Activated CD4-positive, CD25-positive, alpha-beta regulatory T cell (primary cell): ENCODE results near the gene TOMM20.
"Not testable (repeated sequence)": the region's sequence is repeated elsewhere in the genome, so short reads cannot be mapped to it uniquely, and the experiment has no call there.

Source experiments
- DNase-seq, 4 experiments: peaks; one replicate each; lab custom pipeline; 2025; lab: John Stamatoyannopoulos, UW

Gene TOMM20

DNA sequence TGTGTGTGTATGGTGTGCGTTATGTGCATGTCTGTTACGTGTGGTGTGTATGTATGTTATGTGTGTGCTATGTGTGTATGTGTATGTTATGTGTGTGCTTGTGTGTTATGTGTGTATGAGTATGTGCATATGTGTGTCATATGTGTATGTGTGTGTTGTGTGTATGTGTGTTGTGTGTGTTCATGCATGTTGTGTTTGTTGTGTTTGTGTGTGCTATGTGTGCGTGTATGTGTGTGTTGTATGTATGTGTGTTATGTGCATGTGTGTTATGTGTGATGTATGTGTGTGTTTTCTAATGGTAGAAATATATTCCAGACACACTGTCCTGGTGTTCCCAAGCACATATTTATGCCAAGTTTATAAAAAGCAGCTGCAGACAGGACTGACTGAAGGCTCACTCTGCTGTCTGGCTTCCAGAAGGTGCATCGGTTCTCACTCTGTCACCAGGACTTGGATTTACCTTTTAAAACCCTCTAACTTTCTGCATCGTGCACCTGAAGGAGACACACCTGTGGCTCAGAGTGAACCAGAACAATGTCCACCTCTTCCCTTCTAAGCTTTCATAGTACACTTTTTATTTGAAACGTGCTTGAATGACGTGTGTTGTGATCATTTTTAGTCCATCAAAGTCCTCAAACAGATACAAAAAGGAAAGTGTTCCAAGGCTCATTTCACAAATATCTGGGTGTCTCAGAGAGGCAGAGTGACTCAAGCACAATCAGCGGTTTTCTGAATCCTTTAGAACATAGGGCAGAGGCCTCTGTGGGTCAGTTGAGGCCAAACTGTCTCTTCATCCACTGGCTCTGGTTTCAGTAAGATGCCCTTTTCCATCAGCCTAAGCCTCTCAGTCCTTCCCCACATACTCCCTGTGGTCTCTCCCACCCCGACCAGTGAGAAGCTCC lies 49.9 kb downstream of the TOMM20 start:
- DNase-seq, result no peak

DNA sequence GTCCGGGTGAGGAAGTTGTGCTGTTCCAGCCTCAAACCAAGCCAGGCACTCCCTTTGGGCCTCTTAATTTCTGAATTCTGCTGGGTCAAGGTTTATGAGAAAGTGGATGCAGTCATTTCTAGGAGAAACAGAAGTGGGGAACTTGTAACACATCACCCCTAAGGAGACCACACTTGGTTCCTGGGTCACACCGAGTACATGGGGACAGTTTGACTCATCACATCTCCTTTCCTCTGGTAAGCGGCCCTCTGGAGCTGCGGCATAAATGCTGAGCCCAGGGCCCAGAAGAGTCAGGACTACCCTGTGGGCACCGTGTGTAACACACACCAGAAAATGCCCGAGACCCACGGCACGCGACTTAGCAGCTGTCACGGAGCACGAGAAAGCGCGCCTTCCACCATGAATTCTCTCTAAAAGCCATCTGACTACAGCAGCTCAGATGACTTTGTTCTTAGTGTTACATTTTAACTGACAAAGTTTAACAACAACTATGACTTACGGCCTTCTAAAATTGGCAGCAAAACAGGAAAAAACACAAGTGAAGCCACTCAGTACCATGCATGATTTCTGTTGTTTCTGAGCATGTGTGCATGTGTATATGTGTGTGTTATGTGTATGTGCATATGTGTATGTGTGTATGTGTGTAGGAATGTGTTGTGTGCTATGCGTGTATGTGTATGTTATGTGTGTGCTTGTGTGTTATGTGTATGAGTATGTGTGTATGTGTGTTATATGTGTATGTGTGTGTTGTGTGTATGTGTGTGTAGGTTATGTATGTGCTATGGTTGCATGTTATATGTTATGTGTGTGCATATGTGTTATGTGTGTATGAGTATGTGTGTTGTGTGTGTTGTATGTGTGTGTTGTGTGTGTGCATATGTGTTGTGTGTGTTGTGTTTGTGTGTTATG lies 50.8 kb downstream of the TOMM20 start:
- no peak for DNase-seq

DNA sequence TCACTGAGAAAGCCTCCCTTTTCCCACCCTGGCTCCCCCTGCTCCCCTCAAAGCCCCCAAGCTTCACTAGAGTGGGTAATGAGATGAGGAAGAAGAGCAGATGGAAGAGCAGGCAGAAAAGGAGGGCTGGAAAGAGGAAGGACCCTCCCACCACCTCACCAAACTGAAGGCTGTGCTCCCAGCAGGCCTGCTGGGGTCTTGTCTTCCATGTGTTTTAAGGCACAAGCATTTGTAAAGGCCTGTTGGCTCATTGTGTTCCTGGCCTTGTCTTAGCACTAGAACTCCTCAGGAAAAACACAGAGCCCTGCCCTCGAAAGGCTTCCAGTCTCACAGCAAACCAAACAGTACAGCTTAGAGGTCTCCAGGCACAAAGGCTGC lies 51.5 kb downstream of the TOMM20 start:
- no peak for DNase-seq

DNA sequence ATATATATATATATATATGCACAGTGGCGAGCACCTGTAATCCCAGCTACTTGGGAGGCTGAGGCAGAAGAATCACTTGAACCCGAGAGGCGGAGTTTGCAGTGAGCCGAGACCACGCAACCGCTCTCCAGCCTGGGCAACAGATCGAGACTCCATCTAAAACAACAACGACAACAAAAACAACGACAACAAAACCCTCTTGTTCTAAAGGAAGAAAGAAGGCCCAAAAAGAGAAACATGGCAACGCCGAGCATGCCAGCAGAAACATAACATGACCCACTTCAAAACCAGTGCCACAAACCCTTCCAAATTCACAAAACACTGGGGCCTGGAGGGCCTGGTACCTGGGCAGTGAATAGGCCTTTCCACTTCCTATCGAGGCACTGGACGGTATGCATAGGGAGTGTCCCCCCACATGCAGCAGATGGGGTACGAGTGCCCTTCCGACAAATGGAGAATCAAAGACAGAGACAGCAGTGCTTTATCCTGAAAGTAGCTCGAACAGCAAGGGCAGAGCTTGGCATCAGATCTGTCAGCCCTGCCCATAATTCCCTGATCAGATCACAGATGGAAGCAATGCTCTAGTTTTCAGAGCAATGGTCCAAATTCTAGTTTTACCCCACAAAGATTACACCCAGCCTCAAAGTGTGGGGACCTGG lies 52.0 kb downstream of the TOMM20 start:
- no peak for DNase-seq

DNA sequence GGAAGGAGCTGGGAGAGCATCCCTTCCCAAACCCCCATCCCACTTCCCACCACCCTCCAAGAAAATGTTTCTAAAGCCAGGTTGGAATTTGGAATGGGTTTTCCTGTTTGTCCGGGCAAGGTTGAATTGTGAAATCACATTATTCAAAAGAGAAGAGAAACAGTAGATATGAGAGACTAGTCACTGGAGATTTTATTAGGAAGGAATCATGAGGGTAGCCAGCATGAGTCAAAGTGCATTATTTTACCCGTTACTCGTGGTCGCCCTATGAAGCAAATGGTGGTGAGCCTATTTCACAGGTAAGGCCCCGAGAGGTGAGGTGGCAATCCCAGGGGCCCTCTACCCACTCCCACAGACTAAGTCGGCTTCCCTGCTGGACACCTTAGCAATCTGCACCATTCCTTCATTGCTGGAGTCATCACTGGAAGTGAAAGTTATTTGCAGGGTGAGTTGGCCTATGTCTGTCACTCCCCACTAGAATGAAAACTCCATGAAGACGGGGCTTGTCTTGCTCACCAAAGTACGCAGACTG lies 52.8 kb downstream of the TOMM20 start:
- no peak for DNase-seq

DNA sequence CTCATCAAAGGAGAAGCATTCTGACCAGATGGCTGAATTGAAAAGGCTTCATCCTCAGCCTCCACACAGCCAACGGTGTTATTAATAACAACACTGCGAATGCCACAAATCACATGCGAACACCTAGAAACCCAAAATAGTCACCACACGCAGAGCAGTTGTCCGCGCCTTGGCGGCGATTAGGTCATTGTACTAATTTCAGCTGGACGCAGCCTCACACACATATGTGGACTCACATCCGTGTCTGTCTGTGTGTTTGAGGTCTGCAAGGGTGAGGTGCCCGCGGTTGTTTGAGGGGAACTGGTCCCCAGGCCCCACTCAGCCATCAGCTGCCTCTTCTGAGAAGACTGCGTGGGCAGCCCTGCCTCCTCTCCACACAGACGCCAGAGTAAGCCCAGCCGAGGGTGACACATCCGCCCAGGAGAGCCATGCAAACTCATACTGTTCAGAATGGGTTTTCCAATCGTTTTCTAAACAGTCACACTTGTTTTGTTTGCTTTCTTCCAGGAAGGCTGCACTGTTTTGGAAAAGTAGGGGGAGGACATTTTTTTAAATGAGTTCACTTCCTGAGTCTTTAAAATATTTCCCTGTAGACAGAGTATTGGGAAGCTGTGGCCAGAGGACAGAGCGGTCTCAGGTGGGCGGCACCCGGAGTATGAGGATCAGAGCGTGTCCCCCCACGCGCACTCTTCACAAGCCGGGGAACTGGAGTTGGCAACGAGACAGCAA lies 53.4 kb downstream of the TOMM20 start:
- DNase-seq, result peak in 2 of 4 experiments; percentile 28 to 43

DNA sequence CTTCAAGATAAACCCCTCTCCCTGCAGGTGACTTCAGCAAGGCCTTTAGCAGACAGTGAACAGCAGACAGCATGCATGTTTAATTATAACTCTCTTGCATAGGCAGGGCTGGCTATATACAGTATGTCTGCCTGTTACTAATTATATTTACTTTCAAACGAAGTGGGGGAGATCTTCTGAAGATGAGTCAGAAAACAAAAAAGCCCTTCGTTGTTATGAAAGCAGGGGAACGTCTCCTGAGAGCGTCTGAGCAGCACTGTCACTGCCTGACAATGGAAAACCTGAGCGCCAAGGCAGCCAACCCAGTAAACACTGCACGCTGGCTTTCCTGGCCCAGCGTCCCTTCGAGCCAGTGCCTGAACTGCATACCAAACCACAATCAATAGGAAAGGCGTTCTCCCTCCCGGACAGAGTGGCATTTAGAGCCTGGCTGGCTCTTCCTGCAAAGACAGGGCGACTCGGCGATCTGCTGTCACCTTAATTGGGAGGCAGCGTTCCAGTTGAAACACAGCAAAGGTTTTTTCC lies 54.1 kb downstream of the TOMM20 start:
- DNase-seq, result peak in 1 of 4 experiments; percentile 19

DNA sequence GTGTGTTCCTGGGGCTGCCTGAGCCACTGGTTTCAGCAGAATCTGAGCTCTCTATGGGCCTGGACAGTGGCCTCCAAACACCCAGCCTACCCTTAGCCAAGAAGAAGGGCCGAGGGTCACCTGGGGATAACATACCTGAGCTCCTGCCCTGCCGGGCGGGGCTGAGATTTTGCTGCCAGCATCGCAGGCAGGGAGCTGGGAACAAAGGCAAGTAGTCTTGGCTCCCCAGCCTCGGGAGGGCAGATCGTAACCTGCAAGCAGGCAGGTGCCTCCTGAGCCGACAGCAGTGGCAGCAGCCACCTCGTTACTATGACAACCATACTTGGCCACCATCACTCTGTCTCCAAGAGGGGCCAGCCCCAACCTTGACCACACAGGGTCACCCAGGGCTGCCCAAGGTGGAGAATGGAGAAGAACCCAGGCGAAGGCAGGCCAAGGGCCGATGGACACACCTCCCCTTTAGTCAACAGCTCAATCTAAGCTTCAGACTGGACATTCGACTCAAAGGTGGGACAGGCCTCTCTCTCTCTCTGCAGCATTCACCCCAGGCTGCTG lies 54.6 kb downstream of the TOMM20 start:
- DNase-seq, result no peak

DNA sequence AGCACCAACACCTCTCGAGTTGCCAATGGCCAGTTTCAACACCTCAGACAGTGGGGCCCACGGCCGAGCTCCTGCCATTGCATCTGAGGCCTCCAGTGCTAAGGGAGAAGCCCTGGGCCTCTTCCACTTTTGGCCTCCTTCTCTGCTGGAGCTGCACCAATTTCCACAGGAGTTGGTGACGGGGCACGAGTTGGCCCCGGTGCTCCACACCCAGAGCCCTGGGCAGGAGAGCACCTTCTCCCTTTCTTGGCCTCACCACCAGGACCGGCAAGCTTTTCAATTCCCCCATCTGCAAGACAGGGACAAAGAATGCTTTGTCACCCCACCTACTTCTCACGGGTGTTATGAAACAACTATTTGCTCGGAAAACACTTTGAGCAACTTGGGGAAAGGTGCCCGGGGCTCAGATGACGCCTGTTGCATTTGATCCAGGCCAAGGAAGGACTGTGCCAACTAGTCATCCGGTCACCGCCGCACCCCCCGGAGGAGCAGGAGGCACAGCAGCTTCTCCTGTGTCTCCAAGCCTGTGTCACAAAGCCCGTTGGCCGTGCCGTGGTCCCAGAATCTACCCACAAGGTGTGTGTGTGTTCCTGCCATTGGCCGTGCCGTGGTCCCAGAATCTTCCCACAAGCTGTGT lies 55.2 kb downstream of the TOMM20 start:
- no peak for DNase-seq

DNA sequence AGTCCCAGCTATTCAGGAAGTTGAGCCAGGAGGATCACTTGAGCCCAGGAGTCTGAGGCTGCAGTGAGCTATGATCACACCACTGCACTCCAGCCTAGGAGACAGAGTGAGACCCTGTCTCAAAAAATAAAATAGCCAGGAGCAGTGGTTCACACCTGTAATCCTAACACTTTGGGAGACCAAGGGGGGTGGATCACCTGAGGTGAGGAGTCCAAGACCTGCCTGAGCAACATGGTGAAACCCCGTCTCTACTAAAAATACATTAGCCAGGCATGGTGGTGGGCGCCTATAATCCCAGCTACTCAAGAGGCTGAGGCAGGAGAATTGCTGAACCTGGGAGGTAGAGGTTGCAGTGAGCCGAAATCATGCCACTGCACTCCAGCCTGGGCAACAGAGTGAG lies 56.1 kb downstream of the TOMM20 start:
- not testable (repeated sequence) for DNase-seq

DNA sequence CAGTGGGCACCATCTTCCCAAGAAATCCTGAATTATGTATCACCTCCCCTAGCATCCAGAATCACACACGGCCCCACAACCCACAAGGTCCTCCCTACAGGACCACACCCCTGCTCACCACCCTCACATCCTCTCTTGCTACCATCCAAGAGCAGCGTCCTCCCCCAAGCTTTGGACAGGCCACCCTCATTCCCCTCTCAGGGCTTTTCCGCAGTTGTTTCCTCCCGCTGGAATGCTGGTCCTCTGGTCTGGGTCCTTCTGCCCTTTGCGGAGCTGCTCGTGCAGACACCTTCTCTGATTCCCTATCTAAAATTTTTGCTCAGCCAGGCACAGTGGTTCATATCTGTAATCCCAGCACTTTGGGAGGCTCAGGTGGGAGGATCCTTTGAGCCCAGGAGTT lies 56.5 kb downstream of the TOMM20 start:
- DNase-seq, result no peak

DNA sequence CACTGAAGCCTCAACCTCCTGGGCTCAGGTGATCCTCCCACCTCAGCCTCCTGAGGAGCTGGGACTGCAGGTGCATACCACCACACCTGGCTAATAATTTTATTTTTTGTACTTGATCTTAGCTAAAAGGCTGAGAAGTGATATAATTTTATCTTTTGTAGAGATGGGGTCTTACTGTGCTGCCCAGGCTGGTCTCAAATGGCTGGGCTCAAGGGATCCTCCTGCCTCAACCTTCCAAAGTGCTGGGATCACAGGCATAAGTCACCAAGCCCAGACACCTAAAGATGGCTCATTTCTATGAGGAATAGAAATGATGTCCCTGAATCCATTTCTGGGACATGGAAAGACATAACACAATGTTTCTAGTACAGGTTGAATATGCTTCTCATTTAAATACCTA lies 57.8 kb downstream of the TOMM20 start:
- DNase-seq, result no peak

DNA sequence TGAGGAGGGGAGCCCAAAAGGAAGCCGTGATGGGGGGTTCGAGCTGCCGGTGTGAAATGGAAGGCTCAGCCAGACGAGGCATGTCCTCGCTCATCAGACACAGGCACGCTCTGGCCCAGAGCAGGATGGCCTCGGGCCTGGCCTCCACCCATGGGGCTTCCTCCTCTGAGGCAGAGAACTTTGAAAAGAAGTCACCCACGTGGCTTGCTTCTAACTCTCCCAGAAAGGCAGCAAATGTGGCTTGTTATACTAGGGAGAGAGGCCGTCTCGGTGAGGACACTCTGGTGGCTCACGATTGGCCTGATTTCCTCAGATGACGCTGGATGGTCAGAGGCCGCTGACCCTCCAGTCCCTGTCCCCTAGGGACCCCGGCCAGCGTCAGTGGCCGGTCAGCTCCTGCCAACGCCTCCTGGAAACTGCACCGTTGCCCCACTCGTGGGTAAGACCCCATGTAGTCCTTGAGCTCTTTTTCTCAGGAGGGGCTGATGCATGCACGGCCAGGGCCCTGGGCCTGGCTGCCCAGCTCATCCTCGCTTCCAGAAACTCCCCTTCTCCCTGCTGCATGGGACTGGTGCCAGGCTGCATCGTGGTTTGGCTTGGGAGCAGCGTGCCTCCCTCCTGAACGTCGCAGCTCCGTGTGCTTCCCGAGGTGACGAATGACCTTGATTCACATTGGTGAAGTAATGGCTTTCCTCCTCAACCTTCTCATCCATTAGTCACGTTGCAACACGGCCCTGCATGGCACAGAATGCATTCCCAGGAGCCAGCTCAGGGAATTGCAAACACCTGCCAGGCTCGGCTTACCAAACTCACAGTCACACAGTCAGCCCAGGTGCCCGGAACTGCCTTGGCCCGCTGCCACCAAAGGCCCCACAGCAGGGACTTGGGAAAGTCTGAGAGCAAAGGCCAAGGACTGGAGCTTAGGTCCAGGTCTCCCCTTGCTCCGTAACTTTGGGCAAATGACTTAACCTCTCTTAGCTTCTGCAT lies 58.8 kb downstream of the TOMM20 start:
- no peak for DNase-seq

DNA sequence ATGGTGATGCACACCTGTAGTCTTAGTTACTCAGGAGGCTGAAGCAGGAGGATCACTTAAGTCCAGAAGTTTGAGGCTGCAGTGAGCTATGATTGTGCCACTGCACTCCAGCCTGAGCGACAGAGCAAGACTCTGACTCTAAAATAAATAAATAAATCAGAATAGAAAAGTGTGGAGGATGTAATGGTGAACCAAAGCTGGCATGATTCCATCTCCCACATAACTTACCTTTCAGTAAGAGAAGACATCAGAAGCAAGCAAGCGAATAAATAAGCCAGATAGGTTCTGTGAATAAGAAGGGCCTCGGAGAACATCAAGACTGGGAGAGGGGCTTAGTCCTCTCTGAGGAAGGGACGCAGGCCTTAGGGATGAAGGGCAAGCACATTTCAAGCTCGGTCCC lies 59.5 kb downstream of the TOMM20 start:
- DNase-seq, result no peak

DNA sequence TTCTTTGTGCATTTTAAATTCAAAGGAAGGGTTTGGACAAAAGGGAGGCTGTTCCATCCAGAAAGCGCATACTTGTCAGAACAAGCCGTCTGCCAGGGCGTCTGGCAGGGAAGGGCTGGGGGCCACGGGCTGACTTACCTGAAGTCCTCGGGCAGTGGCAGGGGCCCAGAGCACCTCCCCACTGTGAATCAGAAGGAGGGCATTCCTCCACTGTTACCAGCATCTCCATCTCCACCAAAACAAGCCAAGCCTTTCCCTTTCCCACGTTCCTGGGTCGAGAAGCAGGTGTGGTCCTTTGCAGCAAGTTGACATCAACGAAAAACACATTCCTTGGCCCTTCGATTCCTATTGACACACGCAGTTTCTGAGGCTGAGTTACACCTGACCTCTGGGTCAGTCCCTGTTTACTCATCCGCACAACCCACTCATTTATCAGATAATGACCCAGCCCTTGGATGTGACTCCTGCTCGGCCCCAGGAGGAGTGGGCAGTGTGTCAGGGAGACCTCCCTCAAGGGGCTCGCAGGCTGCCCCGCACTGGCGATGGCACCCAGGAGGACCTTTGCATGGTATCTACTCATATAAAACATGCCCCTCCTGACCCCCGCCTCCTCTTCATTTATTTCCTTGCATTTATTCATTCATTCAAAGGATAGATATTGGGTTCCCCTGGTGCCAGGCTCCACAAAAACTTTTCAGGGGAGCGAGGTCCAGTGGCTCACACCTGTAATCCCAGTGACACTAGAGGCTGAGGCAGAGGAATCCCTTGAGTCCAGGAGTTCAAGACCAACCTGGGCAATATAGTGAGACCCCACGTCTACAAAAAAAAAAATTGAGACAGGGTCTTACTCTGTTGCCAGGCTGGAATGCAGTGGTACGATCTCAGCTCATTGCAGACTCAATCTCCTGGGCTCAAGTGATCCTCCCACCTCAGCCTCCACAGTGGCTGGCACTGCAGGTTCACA lies 60.2 kb downstream of the TOMM20 start:
- DNase-seq, result no peak

DNA sequence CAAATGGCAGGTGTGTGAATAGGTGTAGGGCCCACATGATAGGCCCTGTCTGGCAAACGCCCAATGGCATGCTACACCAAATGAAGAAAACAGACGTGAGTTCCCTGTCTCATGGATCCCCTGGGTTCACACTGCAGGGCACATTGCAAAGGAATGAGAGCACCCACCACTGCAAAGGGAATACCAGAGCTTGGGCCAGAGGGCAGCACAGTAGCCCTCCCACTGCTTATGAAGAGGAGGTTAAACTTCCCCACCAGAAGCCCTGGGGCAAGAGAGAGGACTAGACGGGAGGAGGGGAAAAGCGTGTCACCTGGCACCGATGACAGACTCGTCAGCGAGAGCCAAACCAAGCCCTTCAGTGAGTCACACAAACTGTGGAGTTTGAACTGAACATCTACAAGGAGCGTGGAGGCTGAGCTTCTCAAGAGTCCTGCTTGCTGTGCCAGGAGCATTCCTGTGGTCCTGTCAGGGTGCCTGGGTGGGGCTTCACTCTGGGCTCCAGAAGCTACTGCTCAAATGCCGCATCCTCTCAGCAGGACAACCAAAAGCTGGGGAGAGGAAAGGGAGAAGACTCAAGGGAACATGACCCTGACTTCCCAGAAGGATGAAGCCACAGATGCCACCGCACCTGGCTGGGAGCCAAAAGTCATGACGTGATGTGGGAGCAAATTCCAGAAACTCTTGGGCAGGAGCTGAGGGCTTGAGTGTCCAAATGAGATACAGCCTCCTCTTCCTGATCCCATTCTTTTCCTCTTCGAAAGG lies 61.1 kb downstream of the TOMM20 start:
- no peak for DNase-seq

DNA sequence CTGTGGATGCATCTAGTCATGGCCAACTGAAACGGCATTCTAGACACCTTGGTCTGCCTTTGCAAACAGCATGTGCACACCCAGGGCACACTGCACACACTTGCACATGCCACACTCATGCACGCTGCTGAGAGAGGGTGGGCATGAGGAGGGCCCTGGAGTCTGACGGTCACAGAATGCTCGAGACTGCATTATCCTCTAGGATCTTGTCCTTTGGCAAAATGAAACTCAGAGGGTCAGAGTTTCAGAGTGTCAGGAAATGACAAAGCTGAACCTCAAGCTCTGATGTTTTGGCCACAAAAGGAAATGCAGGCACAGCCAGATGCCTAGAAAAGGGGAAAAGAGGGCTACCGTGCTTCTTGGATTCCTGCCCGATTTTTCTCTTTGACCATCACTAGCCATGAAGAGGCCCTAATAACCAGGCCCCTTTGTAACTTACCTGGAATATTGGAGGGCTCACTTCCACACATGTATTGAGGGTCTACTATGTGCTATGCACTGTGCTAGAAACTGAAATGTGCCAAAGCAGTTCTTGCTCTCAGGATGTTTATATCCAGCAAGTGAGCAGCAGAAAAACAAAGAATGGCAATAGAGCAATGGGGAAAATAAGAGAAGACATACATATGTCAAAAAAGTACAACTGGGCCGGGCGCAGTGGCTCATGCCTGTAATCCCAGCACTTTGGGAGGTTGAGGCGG lies 65.4 kb downstream of the TOMM20 start:
- no peak for DNase-seq
